ENCODE results near the gene DLX2. TPM values are rescaled to one million over a fixed set of nuclear protein-coding genes. Genes with fewer than 3 reads are reported as not detected.

DLX2 gene
- total and polyA plus RNA-seq, 7 experiments from 2014 or later: 0.16 to 0.34 TPM; not detected in 5

DNA sequence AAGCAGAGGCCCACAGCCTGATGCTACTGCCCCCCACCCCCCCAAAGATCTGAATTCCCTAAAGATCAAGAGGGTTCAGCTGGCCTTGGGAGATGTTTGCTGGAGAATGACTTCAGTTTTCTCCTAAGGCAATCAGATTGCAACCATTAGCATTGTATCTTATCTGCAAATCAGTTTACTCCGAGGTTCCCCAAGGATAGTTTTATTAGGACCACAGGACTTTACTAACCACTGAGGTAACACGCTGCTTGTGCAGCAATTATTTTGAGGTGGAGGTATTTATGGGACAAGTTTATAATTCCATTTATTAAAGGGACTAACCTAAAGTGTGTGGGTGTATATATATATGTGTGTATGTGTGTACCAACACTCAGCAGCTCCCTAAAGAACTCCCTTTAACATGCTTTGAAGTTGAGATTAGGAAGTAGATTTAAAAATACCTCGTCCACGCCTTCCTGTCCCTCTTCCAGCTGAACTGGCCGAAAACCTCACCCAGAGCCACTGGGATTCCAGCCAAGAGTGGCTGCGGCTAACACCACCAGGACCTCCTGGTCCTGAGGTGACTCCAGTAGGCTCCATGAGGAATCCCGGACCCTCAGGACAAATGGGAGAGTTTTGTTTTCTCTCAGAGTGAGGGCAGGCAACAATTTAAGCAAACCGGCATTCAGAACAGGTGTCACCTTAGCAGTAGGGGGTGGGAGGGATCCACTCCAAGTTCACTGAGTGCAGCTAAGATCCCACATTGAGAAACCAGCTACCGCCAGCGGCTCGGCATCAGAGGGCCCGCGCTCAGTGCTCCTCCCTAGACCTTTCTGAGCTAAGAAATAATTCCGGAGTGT is 20.4 kb downstream of the DLX2 start:
- H3K27ac ChIP-seq (ENCODE audit: low read depth, low read length): no peak overlapping the region
- peaks cover 0 to 49% (median 6%) of the 10 kb centered on the region in 11 donors for H3K9me3 Mint-ChIP-seq
- H3K4me3 ChIP-seq (ENCODE audit: low read length): no peak overlapping the region
- ATAC-seq (no peak), DNase-seq (peak in 2 of 9 donors; percentile 11 to 24)
- CTCF ChIA-PET: interaction anchor here (0.6 to 1.1 kb wide), 6 partner anchors 10 to 191 kb away, joined by 3 to 4 read pairs (median 3); no protein-coding TSS in a partner anchor
- POLR2A ChIA-PET: interaction anchor here (0.6 to 3.7 kb wide), 5 partner anchors 10 to 1211 kb away, joined by 3 to 21 read pairs (median 6); no protein-coding TSS in a partner anchor
- H3K27me3 Mint-ChIP-seq: peaks cover 72 to 94% (median 79%) of the 10 kb centered on the region in 5 donors
- H3K36me3 Mint-ChIP-seq: peaks cover 0 to 10% (median 4%) of the 10 kb centered on the region in 5 donors
- H3K4me1 ChIP-seq (ENCODE audit: control insufficient read depth in 2 of 2, insufficient read depth in 2 of 2, low read length in 2 of 2): peaks cover 45 to 47% of the 10 kb centered on the region in 2 donors
- no peaks in the 10 kb centered on the region for H3K36me3 ChIP-seq (ENCODE audit: control insufficient read depth in 2 of 3, insufficient read depth in 3 of 3, low read length in 3 of 3)
- H3K27ac Mint-ChIP-seq: peak overlapping the region in 6 of 9 donors; percentile 8 to 86 (median 37)
- peaks cover 0 to 9% (median 0%) of the 10 kb centered on the region in 3 experiments for H3K9me3 ChIP-seq (ENCODE audit: control insufficient read depth in 2 of 3, low read length in 3 of 3)
- H3K27me3 ChIP-seq (ENCODE audit: control insufficient read depth in 2 of 2, insufficient read depth in 2 of 2, low read length in 2 of 2): peaks cover 69 to 79% of the 10 kb centered on the region in 2 donors
- intact Hi-C loops (cut with micrococcal nuclease): loop anchor here (5.0 to 10.0 kb wide), 2 partner anchors 140 to 1368 kb away; partner anchors contain the start of gene SP5 (in 1 of the 2)
- peak overlapping the region in 4 of 10 donors; percentile 4 to 83 (median 54) for H3K4me3 Mint-ChIP-seq
- peaks cover 29 to 59% (median 44%) of the 10 kb centered on the region in 7 donors for H3K4me1 Mint-ChIP-seq

- Histone ChIP-seq H3K9me3 (ENCODE audit: control insufficient read depth in 2 of 3, low read length in 3 of 3) (peaks cover 0 to 9% (median 0%) of the 10 kb centered on the region in 3 experiments), H3K4me3 (ENCODE audit: low read length) (no peak overlapping the region), H3K4me1 (ENCODE audit: control insufficient read depth in 2 of 2, insufficient read depth in 2 of 2, low read length in 2 of 2) (peaks cover 36 to 39% of the 10 kb centered on the region in 2 donors), H3K36me3 (ENCODE audit: control insufficient read depth in 2 of 3, insufficient read depth in 3 of 3, low read length in 3 of 3) (no peaks in the 10 kb centered on the region), H3K27me3 (ENCODE audit: control insufficient read depth in 2 of 2, insufficient read depth in 2 of 2, low read length in 2 of 2) (peaks cover 60 to 70% of the 10 kb centered on the region in 2 donors), H3K27ac (ENCODE audit: low read depth, low read length) (no peak overlapping the region)
- Mint-ChIP-seq H3K27me3 (peaks cover 66 to 91% (median 70%) of the 10 kb centered on the region in 5 donors), H3K4me1 (peaks cover 20 to 50% (median 36%) of the 10 kb centered on the region in 7 donors), H3K4me3 (peak overlapping the region in 3 of 10 donors; percentile 39 to 83 (median 70)), H3K27ac (peak overlapping the region in 6 of 9 donors; percentile 36 to 91 (median 78)), H3K36me3 (peaks cover 0 to 8% (median 4%) of the 10 kb centered on the region in 5 donors), H3K9me3 (peaks cover 0 to 40% (median 6%) of the 10 kb centered on the region in 11 donors)
- intact Hi-C loops (cut with micrococcal nuclease): loop anchor here (5.0 to 10.0 kb wide), 2 partner anchors 139 to 1367 kb away; partner anchors contain the start of gene SP5 (in 1 of the 2)
- peak in 4 of 9 donors; percentile 9 to 31 (median 22) for DNase-seq
- POLR2A ChIA-PET: interaction anchor here (1.5 to 3.7 kb wide), 2 partner anchors 11 to 18 kb away, joined by 6 to 21 read pairs; no protein-coding TSS in a partner anchor
- ATAC-seq: no peak
- CTCF ChIA-PET: interaction anchor here (0.6 to 1.1 kb wide), 3 partner anchors 10 to 153 kb away, joined by 3 read pairs; no protein-coding TSS in a partner anchor
These were observed 21.3 kb downstream of the DLX2 start for GRCh38 chr2:172081221-172082022.

GRCh38 chr2:172080641-172081220 is 22.0 kb downstream of the DLX2 start:
- Mint-ChIP-seq H3K4me1 (peaks cover 14 to 43% (median 30%) of the 10 kb centered on the region in 7 donors), H3K4me3 (peak overlapping the region in 5 of 10 donors; percentile 33 to 73 (median 33)), H3K27me3 (peaks cover 63 to 89% (median 69%) of the 10 kb centered on the region in 5 donors), H3K9me3 (peaks cover 0 to 39% (median 6%) of the 10 kb centered on the region in 11 donors), H3K36me3 (peaks cover 0 to 8% (median 4%) of the 10 kb centered on the region in 5 donors), H3K27ac (peak overlapping the region in 8 of 9 donors; percentile 59 to 91 (median 73))
- Histone ChIP-seq H3K27ac (ENCODE audit: low read depth, low read length) (no peak overlapping the region), H3K36me3 (ENCODE audit: control insufficient read depth in 2 of 3, insufficient read depth in 3 of 3, low read length in 3 of 3) (no peaks in the 10 kb centered on the region), H3K4me3 (ENCODE audit: low read length) (no peak overlapping the region), H3K9me3 (ENCODE audit: control insufficient read depth in 2 of 3, low read length in 3 of 3) (peaks cover 0 to 9% (median 0%) of the 10 kb centered on the region in 3 experiments), H3K27me3 (ENCODE audit: control insufficient read depth in 2 of 2, insufficient read depth in 2 of 2, low read length in 2 of 2) (peaks cover 59 to 63% of the 10 kb centered on the region in 2 donors), H3K4me1 (ENCODE audit: control insufficient read depth in 2 of 2, insufficient read depth in 2 of 2, low read length in 2 of 2) (peaks cover 29 to 32% of the 10 kb centered on the region in 2 donors)
- ChIA-PET CTCF (no interaction called here), POLR2A (interaction anchor here (1.0 to 3.7 kb wide), 2 partner anchors 12 to 15 kb away, joined by 3 to 21 read pairs; no protein-coding TSS in a partner anchor)
- intact Hi-C loops (cut with micrococcal nuclease): loop anchor here (5.0 to 10.0 kb wide), 2 partner anchors 138 to 1366 kb away; partner anchors contain the start of gene SP5 (in 1 of the 2)
- ATAC-seq (no peak), DNase-seq (peak in 3 of 9 donors; percentile 8 to 16 (median 14))

DNA sequence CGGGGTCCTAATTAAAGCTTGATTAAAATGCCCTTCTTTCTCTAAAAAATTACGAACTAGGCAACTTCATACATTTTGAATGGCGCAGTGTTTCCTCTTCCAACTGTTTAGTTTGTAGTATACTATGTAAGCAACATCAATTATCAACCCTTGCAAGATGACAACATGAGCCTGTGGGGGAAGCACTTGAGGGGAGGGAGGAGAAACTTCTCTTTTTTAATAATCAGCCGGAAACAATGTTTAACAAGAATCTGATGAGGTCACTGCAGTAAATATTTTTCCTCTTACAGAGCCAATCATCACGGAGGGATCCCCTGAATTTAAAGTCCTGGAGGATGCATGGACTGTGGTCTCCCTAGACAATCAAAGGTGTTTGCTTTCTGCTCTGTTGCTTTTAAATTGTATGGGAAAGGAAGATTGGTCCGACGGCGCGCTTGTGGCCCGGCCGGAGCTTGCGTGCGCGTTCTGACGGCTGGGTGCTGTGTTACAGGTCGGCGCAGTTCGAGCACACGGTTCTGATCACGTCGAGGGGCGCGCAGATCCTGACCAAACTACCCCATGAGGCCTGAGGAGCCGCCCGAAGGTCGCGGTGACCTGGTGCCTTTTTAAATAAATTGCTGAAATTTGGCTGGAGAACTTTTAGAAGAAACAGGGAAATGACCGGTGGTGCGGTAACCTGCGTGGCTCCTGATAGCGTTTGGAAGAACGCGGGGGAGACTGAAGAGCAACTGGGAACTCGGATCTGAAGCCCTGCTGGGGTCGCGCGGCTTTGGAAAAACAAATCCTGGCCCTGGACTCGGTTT is 22.7 kb downstream of the DLX2 start:
- peaks cover 60 to 89% (median 66%) of the 10 kb centered on the region in 5 donors for H3K27me3 Mint-ChIP-seq
- H3K36me3 Mint-ChIP-seq: peaks cover 0 to 8% (median 4%) of the 10 kb centered on the region in 5 donors
- DNase-seq (peak in 3 of 9 donors; percentile 9 to 21 (median 9)), ATAC-seq (peak; percentile 65)
- H3K4me3 ChIP-seq (ENCODE audit: low read length): no peak overlapping the region
- intact Hi-C loops (cut with micrococcal nuclease): loop anchor here (5.0 to 10.0 kb wide), 2 partner anchors 138 to 1365 kb away; partner anchors contain the start of gene SP5 (in 1 of the 2)
- H3K4me1 ChIP-seq (ENCODE audit: control insufficient read depth in 2 of 2, insufficient read depth in 2 of 2, low read length in 2 of 2): peaks cover 24 to 25% of the 10 kb centered on the region in 2 donors
- ChIA-PET POLR2A (interaction anchor here (0.6 to 1.0 kb wide), 2 partner anchors 16 to 175 kb away, joined by 3 read pairs; no protein-coding TSS in a partner anchor), CTCF (interaction anchor here (0.7 to 1.2 kb wide), 2 partner anchors 22 to 237 kb away, joined by 3 to 4 read pairs; no protein-coding TSS in a partner anchor)
- peaks cover 0 to 34% (median 6%) of the 10 kb centered on the region in 11 donors for H3K9me3 Mint-ChIP-seq
- peak overlapping the region in 5 of 10 donors; percentile 29 to 70 (median 68) for H3K4me3 Mint-ChIP-seq
- H3K27ac Mint-ChIP-seq: peak overlapping the region in 8 of 9 donors; percentile 34 to 86 (median 74)
- peaks cover 7 to 36% (median 24%) of the 10 kb centered on the region in 7 donors for H3K4me1 Mint-ChIP-seq
- H3K36me3 ChIP-seq (ENCODE audit: control insufficient read depth in 2 of 3, insufficient read depth in 3 of 3, low read length in 3 of 3): no peaks in the 10 kb centered on the region
- no peak overlapping the region for H3K27ac ChIP-seq (ENCODE audit: low read depth, low read length)
- H3K27me3 ChIP-seq (ENCODE audit: control insufficient read depth in 2 of 2, insufficient read depth in 2 of 2, low read length in 2 of 2): peaks cover 53 to 56% of the 10 kb centered on the region in 2 donors
- H3K9me3 ChIP-seq (ENCODE audit: control insufficient read depth in 2 of 3, low read length in 3 of 3): peaks cover 0 to 9% (median 0%) of the 10 kb centered on the region in 3 experiments

DNA sequence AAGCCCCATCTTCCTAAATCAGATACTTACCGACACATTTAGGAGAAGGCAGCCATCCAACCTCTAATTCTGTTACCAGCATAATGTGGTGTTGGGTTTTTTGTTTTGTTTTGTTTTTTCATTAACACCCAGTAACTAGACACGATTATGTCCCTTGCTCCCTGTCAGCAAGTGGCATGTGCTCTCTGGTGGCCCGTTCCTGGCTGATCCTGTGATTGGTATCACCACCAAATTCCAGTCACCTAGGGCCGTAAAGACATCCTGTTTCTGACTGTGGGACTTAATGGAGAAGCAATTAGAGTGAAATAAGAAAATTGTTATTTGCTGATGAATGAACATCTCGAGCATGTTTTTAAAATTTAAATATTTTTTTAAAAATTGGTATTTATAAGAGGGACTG is 23.3 kb downstream of the DLX2 start:
- Histone ChIP-seq H3K27ac (ENCODE audit: low read depth, low read length) (no peak overlapping the region), H3K27me3 (ENCODE audit: control insufficient read depth in 2 of 2, insufficient read depth in 2 of 2, low read length in 2 of 2) (peaks cover 48 to 50% of the 10 kb centered on the region in 2 donors)
- peak overlapping the region in 3 of 9 donors; percentile 74 to 86 (median 76) for H3K27ac Mint-ChIP-seq

More for the DNA sequence above, 23.3 kb downstream of the DLX2 start:
- Mint-ChIP-seq H3K9me3 (peaks cover 0 to 34% (median 6%) of the 10 kb centered on the region in 11 donors), H3K4me3 (peak overlapping the region in 1 of 10 donors; percentile 70), H3K36me3 (peaks cover 0 to 8% (median 4%) of the 10 kb centered on the region in 5 donors), H3K4me1 (peaks cover 5 to 30% (median 20%) of the 10 kb centered on the region in 7 donors), H3K27me3 (peaks cover 57 to 87% (median 66%) of the 10 kb centered on the region in 5 donors)
- no peaks in the 10 kb centered on the region for H3K36me3 ChIP-seq (ENCODE audit: control insufficient read depth in 2 of 3, insufficient read depth in 3 of 3, low read length in 3 of 3)
- CTCF ChIA-PET: interaction anchor here (0.5 to 1.2 kb wide), 3 partner anchors 22 to 236 kb away, joined by 3 to 4 read pairs (median 4); no protein-coding TSS in a partner anchor
- H3K4me3 ChIP-seq (ENCODE audit: low read length): no peak overlapping the region
- H3K9me3 ChIP-seq (ENCODE audit: control insufficient read depth in 2 of 3, low read length in 3 of 3): peaks cover 0 to 9% (median 0%) of the 10 kb centered on the region in 3 experiments
- ATAC-seq (no peak), DNase-seq (no peak)
- intact Hi-C loops (cut with micrococcal nuclease): no loop called here
- H3K4me1 ChIP-seq (ENCODE audit: control insufficient read depth in 2 of 2, insufficient read depth in 2 of 2, low read length in 2 of 2): peaks cover 18 to 19% of the 10 kb centered on the region in 2 donors
- POLR2A ChIA-PET: interaction anchor here (0.6 to 1.0 kb wide), 2 partner anchors 16 to 174 kb away, joined by 3 read pairs; no protein-coding TSS in a partner anchor
